ENCODE results near the gene UBA1.

Gene UBA1

GRCh38 chrX:47174376-47174775 is 19.3 kb upstream of the UBA1 start:
- Mint-ChIP-seq H3K36me3 (ENCODE audit: insufficient read depth) (peaks cover 26% of the 10 kb centered on the region), H3K4me1 (no peaks in the 10 kb centered on the region), H3K9me3 (no peaks in the 10 kb centered on the region), H3K4me3 (no peak overlapping the region), H3K27ac (ENCODE audit: low read depth) (peak overlapping the region; percentile 67), H3K27me3 (no peaks in the 10 kb centered on the region)
- DNase-seq (ENCODE audit: low spot score in 2 of 2) = no peak
- no peak for ATAC-seq (replicated peaks; ENCODE audit: extremely low read depth, poor library complexity, severe bottlenecking)

- Mint-ChIP-seq H3K4me3 (no peak overlapping the region), H3K4me1 (no peaks in the 10 kb centered on the region), H3K27ac (ENCODE audit: low read depth) (no peak overlapping the region), H3K36me3 (ENCODE audit: insufficient read depth) (peaks cover 26% of the 10 kb centered on the region), H3K27me3 (no peaks in the 10 kb centered on the region), H3K9me3 (no peaks in the 10 kb centered on the region)
- ATAC-seq (replicated peaks; ENCODE audit: extremely low read depth, poor library complexity, severe bottlenecking) (no peak), DNase-seq (ENCODE audit: low spot score in 2 of 2) (no peak)
Observed at GRCh38 chrX:47174846-47175587, 18.6 kb upstream of the UBA1 start.

GRCh38 chrX:47175588-47175980 is 18.0 kb upstream of the UBA1 start:
- ATAC-seq (replicated peaks; ENCODE audit: extremely low read depth, poor library complexity, severe bottlenecking) = no peak

GRCh38 chrX:47176101-47176740 is 17.4 kb upstream of the UBA1 start:
- no peak for ATAC-seq (replicated peaks; ENCODE audit: extremely low read depth, poor library complexity, severe bottlenecking)
- Mint-ChIP-seq H3K4me3 (no peak overlapping the region), H3K9me3 (no peaks in the 10 kb centered on the region), H3K36me3 (ENCODE audit: insufficient read depth) (peaks cover 30% of the 10 kb centered on the region), H3K27me3 (no peaks in the 10 kb centered on the region), H3K27ac (ENCODE audit: low read depth) (no peak overlapping the region), H3K4me1 (no peaks in the 10 kb centered on the region)
- no peak for DNase-seq (ENCODE audit: low spot score in 2 of 2)

More at GRCh38 chrX:47175588-47175980, 18.0 kb upstream of the UBA1 start:
- H3K27me3 Mint-ChIP-seq = no peaks in the 10 kb centered on the region
- peaks cover 28% of the 10 kb centered on the region for H3K36me3 Mint-ChIP-seq (ENCODE audit: insufficient read depth)
- H3K4me3 Mint-ChIP-seq = no peak overlapping the region
- H3K4me1 Mint-ChIP-seq = no peaks in the 10 kb centered on the region
- H3K27ac Mint-ChIP-seq (ENCODE audit: low read depth) = no peak overlapping the region
- no peaks in the 10 kb centered on the region for H3K9me3 Mint-ChIP-seq
- DNase-seq (ENCODE audit: low spot score in 2 of 2) = no peak

GRCh38 chrX:47177079-47177478 is 16.6 kb upstream of the UBA1 start:
- Mint-ChIP-seq H3K4me1 (no peaks in the 10 kb centered on the region), H3K36me3 (ENCODE audit: insufficient read depth) (peaks cover 33% of the 10 kb centered on the region), H3K27me3 (no peaks in the 10 kb centered on the region), H3K4me3 (no peak overlapping the region), H3K9me3 (no peaks in the 10 kb centered on the region), H3K27ac (ENCODE audit: low read depth) (no peak overlapping the region)
- DNase-seq (ENCODE audit: low spot score in 2 of 2) (no peak), ATAC-seq (replicated peaks; ENCODE audit: extremely low read depth, poor library complexity, severe bottlenecking) (no peak)

- DNase-seq (ENCODE audit: low spot score in 2 of 2) (no peak), ATAC-seq (replicated peaks; ENCODE audit: extremely low read depth, poor library complexity, severe bottlenecking) (no peak)
- Mint-ChIP-seq H3K4me1 (no peaks in the 10 kb centered on the region), H3K9me3 (no peaks in the 10 kb centered on the region), H3K36me3 (ENCODE audit: insufficient read depth) (peaks cover 31% of the 10 kb centered on the region), H3K27me3 (no peaks in the 10 kb centered on the region), H3K4me3 (no peak overlapping the region), H3K27ac (ENCODE audit: low read depth) (no peak overlapping the region)
Observed at GRCh38 chrX:47178337-47178736, 15.3 kb upstream of the UBA1 start.

GRCh38 chrX:47179221-47179927 is 14.3 kb upstream of the UBA1 start:
- H3K36me3 Mint-ChIP-seq (ENCODE audit: insufficient read depth) = peaks cover 34% of the 10 kb centered on the region
- no peak overlapping the region for H3K27ac Mint-ChIP-seq (ENCODE audit: low read depth)
- ATAC-seq (replicated peaks; ENCODE audit: extremely low read depth, poor library complexity, severe bottlenecking) = no peak
- no peaks in the 10 kb centered on the region for H3K9me3 Mint-ChIP-seq
- no peak for DNase-seq (ENCODE audit: low spot score in 2 of 2)
- H3K4me1 Mint-ChIP-seq = no peaks in the 10 kb centered on the region
- H3K4me3 Mint-ChIP-seq = no peak overlapping the region
- H3K27me3 Mint-ChIP-seq = no peaks in the 10 kb centered on the region

GRCh38 chrX:47179928-47180255 is 13.7 kb upstream of the UBA1 start:
- DNase-seq (ENCODE audit: low spot score in 2 of 2) (no peak), ATAC-seq (replicated peaks; ENCODE audit: extremely low read depth, poor library complexity, severe bottlenecking) (no peak)
- no peaks in the 10 kb centered on the region for H3K27me3 Mint-ChIP-seq
- no peaks in the 10 kb centered on the region for H3K4me1 Mint-ChIP-seq
- no peak overlapping the region for H3K4me3 Mint-ChIP-seq
- no peaks in the 10 kb centered on the region for H3K9me3 Mint-ChIP-seq
- no peak overlapping the region for H3K27ac Mint-ChIP-seq (ENCODE audit: low read depth)
- H3K36me3 Mint-ChIP-seq (ENCODE audit: insufficient read depth) = peaks cover 36% of the 10 kb centered on the region

GRCh38 chrX:47180346-47180745 is 13.3 kb upstream of the UBA1 start:
- H3K27ac Mint-ChIP-seq (ENCODE audit: low read depth) = no peak overlapping the region
- H3K36me3 Mint-ChIP-seq (ENCODE audit: insufficient read depth) = peaks cover 37% of the 10 kb centered on the region
- no peaks in the 10 kb centered on the region for H3K9me3 Mint-ChIP-seq
- no peaks in the 10 kb centered on the region for H3K4me1 Mint-ChIP-seq
- no peaks in the 10 kb centered on the region for H3K27me3 Mint-ChIP-seq
- H3K4me3 Mint-ChIP-seq = no peak overlapping the region
- DNase-seq (ENCODE audit: low spot score in 2 of 2) (no peak), ATAC-seq (replicated peaks; ENCODE audit: extremely low read depth, poor library complexity, severe bottlenecking) (no peak)

GRCh38 chrX:47181301-47181700 is 12.3 kb upstream of the UBA1 start:
- Mint-ChIP-seq H3K4me1 (no peaks in the 10 kb centered on the region), H3K27me3 (no peaks in the 10 kb centered on the region), H3K9me3 (no peaks in the 10 kb centered on the region), H3K27ac (ENCODE audit: low read depth) (no peak overlapping the region), H3K36me3 (ENCODE audit: insufficient read depth) (peaks cover 38% of the 10 kb centered on the region), H3K4me3 (no peak overlapping the region)
- ATAC-seq (replicated peaks; ENCODE audit: extremely low read depth, poor library complexity, severe bottlenecking) (no peak), DNase-seq (ENCODE audit: low spot score in 2 of 2) (no peak)

- ATAC-seq (replicated peaks; ENCODE audit: extremely low read depth, poor library complexity, severe bottlenecking) (no peak), DNase-seq (ENCODE audit: low spot score in 2 of 2) (no peak)
Observed at GRCh38 chrX:47182106-47182700, 11.4 kb upstream of the UBA1 start.

GRCh38 chrX:47184486-47184885 is 9.1 kb upstream of the UBA1 start:
- no peak overlapping the region for H3K27ac Mint-ChIP-seq (ENCODE audit: low read depth)
- H3K4me3 Mint-ChIP-seq = no peak overlapping the region
- peaks cover 23% of the 10 kb centered on the region for H3K36me3 Mint-ChIP-seq (ENCODE audit: insufficient read depth)
- no peaks in the 10 kb centered on the region for H3K4me1 Mint-ChIP-seq
- no peak for ATAC-seq (replicated peaks; ENCODE audit: extremely low read depth, poor library complexity, severe bottlenecking)
- no peak for DNase-seq (ENCODE audit: low spot score in 2 of 2)
- no peaks in the 10 kb centered on the region for H3K27me3 Mint-ChIP-seq
- H3K9me3 Mint-ChIP-seq = no peaks in the 10 kb centered on the region

More at GRCh38 chrX:47182106-47182700, 11.4 kb upstream of the UBA1 start:
- no peaks in the 10 kb centered on the region for H3K9me3 Mint-ChIP-seq
- no peaks in the 10 kb centered on the region for H3K27me3 Mint-ChIP-seq
- peaks cover 30% of the 10 kb centered on the region for H3K36me3 Mint-ChIP-seq (ENCODE audit: insufficient read depth)
- no peak overlapping the region for H3K4me3 Mint-ChIP-seq
- H3K27ac Mint-ChIP-seq (ENCODE audit: low read depth) = peak overlapping the region; percentile 67
- no peaks in the 10 kb centered on the region for H3K4me1 Mint-ChIP-seq

Data from central memory CD8-positive, alpha-beta T cell (primary cell).